NCI-H146 treated with DMSO at 0.1 percent for 48 hours (cell line): ENCODE data around the gene ANKRD17.
A peak's percentile ranks its signal among the peaks of the same experiment; 100 is the strongest.
"Not testable (repeated sequence)": the region's sequence is repeated elsewhere in the genome, so short reads cannot be mapped to it uniquely, and the experiment has no call there.

Experiments used
- DNase-seq: peaks from one replicate; lab custom pipeline; 2025; ENCODE audit not compliant: unreplicated experiment; lab: John Stamatoyannopoulos, UW

The ANKRD17 gene

GRCh38 chr4:73247100-73247499, 11.5 kb downstream of the ANKRD17 start:
- no peak for DNase-seq

- DNase-seq, result no peak
Measured at GRCh38 chr4:73245955-73246354, 12.6 kb downstream of the ANKRD17 start.

GRCh38 chr4:73244945-73245601, 13.5 kb downstream of the ANKRD17 start:
- DNase-seq, result no peak

GRCh38 chr4:73237044-73237443, 21.6 kb downstream of the ANKRD17 start:
- no peak for DNase-seq

GRCh38 chr4:73236151-73236550, 22.4 kb downstream of the ANKRD17 start:
- no peak for DNase-seq

- DNase-seq, result no peak
Measured at GRCh38 chr4:73234712-73235111, 23.9 kb downstream of the ANKRD17 start.

- DNase-seq, result no peak
Measured at GRCh38 chr4:73231518-73232487, 26.8 kb downstream of the ANKRD17 start.

- DNase-seq, result no peak
Measured at GRCh38 chr4:73230865-73231517, 27.6 kb downstream of the ANKRD17 start.

- DNase-seq, result not testable (repeated sequence)
Measured at GRCh38 chr4:73228800-73229199, 29.8 kb downstream of the ANKRD17 start.

- DNase-seq, result no peak
Measured at GRCh38 chr4:73224886-73225285, 33.7 kb downstream of the ANKRD17 start.

- no peak for DNase-seq
Measured at GRCh38 chr4:73223258-73223650, 35.3 kb downstream of the ANKRD17 start.

- peak; percentile 79 for DNase-seq
Measured at GRCh38 chr4:73222466-73223257, 35.9 kb downstream of the ANKRD17 start.

GRCh38 chr4:73221734-73222133, 36.9 kb downstream of the ANKRD17 start:
- DNase-seq, result no peak

- DNase-seq, result no peak
Measured at GRCh38 chr4:73220815-73221214, 37.8 kb downstream of the ANKRD17 start.

GRCh38 chr4:73213916-73214653, 44.5 kb downstream of the ANKRD17 start:
- no peak for DNase-seq

- no peak for DNase-seq
Measured at GRCh38 chr4:73212982-73213730, 45.4 kb downstream of the ANKRD17 start.

- no peak for DNase-seq
Measured at GRCh38 chr4:73211968-73212367, 46.6 kb downstream of the ANKRD17 start.

GRCh38 chr4:73208376-73208775, 50.2 kb downstream of the ANKRD17 start:
- no peak for DNase-seq

- no peak for DNase-seq
Measured at GRCh38 chr4:73206236-73206635, 52.4 kb downstream of the ANKRD17 start.
